Measurements from ENCODE around the gene ZNF280D. TPM values are rescaled to one million over a fixed set of nuclear protein-coding genes. Genes with fewer than 3 reads are reported as not detected.

ZNF280D gene
- total RNA-seq, 1 experiment from 2014 or later = 25.3 TPM

DNA sequence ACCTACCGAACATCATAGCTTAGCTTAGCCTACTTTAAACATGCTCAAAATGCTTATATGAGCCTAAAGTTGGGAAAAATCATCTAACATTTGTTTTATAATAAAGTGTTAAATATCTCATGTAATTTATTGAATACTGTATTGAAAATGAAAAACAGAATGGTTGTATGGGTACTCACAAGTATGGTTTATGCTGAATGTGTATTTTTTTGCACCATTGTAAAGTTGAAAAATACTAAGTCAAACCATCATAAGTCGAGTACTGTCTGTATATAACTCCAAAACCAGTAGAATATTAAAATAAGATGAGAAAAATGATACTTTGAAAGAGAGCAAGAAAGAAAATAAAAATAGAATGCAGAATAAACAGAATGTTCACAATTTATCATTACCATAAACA, 115.7 kb downstream of the ZNF280D start:
- Histone ChIP-seq H3K9me3 (ENCODE audit: control insufficient read depth in 1 of 2, insufficient read depth in 1 of 2, low read depth in 1 of 2, low read length in 2 of 2) (no peaks in the 10 kb centered on the region), H3K4me3 (replicated peaks in 1 of 2; ENCODE audit: low read depth in 1 of 2, low read length in 2 of 2) (no peak overlapping the region), H4K20me1 (ENCODE audit: insufficient read depth) (no peaks in the 10 kb centered on the region), H3K27ac (ENCODE audit: low read depth, low read length) (no peak overlapping the region), H3K4me2 (ENCODE audit: low read length) (no peak overlapping the region), H3K4me1 (ENCODE audit: control insufficient read depth in 1 of 2, insufficient read depth in 2 of 2, low read length in 2 of 2) (no peaks in the 10 kb centered on the region), H3K79me2 (ENCODE audit: insufficient read depth, low read length) (no peaks in the 10 kb centered on the region), H3K36me3 (ENCODE audit: control insufficient read depth in 1 of 2, insufficient read depth in 2 of 2, low read length in 2 of 2) (no peaks in the 10 kb centered on the region), H3K9ac (ENCODE audit: low read length) (no peak overlapping the region), H3K9me2 (ENCODE audit: insufficient read depth) (no peaks in the 10 kb centered on the region), H3K27me3 (ENCODE audit: insufficient read depth, low read length) (no peaks in the 10 kb centered on the region), H2AFZ (ENCODE audit: low read depth, low read length, poor library complexity, severe bottlenecking) (no peak overlapping the region)
- intact Hi-C loops (cut with micrococcal nuclease) = no loop called here
- no TSS peak for BruUV-seq (replicated peaks)
- ATAC-seq = no peak
- ChIA-PET RAD21 (ENCODE audit: low non-redundant PET in 1 of 2, low total read pairs in 2 of 2, uncharacterized antibody in 2 of 2, unreplicated experiment in 2 of 2) (no interaction called here), CTCF (no interaction called here), POLR2A (no interaction called here)
- DNase-seq (ENCODE audit: low read depth, low spot score) = no peak
- TF ChIP-seq TCF7L2 (IDR thresholded peaks at IDR 0.05; ENCODE audit: borderline replicate concordance, extremely low read depth, insufficient read depth, insufficient read length) = no peak
- no peak for TF ChIP-seq SRF (IDR thresholded peaks at IDR 0.05; ENCODE audit: low read depth)
- no peak for TF ChIP-seq REST (IDR thresholded peaks at IDR 0.05; ENCODE audit: low read depth)
- TF ChIP-seq ELF1 (IDR thresholded peaks at IDR 0.05; ENCODE audit: borderline replicate concordance, low read depth) = no peak
- no peak for TF ChIP-seq ZFX (IDR thresholded peaks at IDR 0.05)
- TF ChIP-seq EZH2 (IDR thresholded peaks at IDR 0.05) = no peak
- TF ChIP-seq, protein P1, sequence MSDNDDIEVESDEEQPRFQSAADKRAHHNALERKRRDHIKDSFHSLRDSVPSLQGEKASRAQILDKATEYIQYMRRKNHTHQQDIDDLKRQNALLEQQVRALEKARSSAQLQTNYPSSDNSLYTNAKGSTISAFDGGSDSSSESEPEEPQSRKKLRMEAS (IDR thresholded peaks at IDR 0.05) = no peak
- TF ChIP-seq SP1 (IDR thresholded peaks at IDR 0.05; ENCODE audit: low read depth) = no peak
